Measurements from ENCODE around the gene NAA35. TPM values are rescaled to one million over a fixed set of nuclear protein-coding genes. Genes with fewer than 3 reads are reported as not detected.

NAA35 gene
- total and polyA plus RNA-seq, 7 experiments from 2014 or later = 14.4 to 28.6 (median 23.4) TPM

- DNase-seq (no peak), ATAC-seq (no peak)
- ChIA-PET POLR2A (no interaction called here), CTCF (no interaction called here)
- no peak overlapping the region for H3K4me3 Mint-ChIP-seq
- no peaks in the 10 kb centered on the region for H3K4me1 ChIP-seq (ENCODE audit: control insufficient read depth in 2 of 2, insufficient read depth in 2 of 2, low read length in 2 of 2)
- intact Hi-C loops (cut with micrococcal nuclease) = no loop called here
- peaks cover 0 to 15% (median 12%) of the 10 kb centered on the region in 7 donors for H3K4me1 Mint-ChIP-seq
- no peak overlapping the region for H3K27ac ChIP-seq (ENCODE audit: low read depth, low read length)
- no peak overlapping the region for H3K27ac Mint-ChIP-seq
- peaks cover 21 to 68% (median 44%) of the 10 kb centered on the region in 5 donors for H3K36me3 Mint-ChIP-seq
- peaks cover 0 to 18% (median 4%) of the 10 kb centered on the region in 3 experiments for H3K36me3 ChIP-seq (ENCODE audit: control insufficient read depth in 2 of 3, insufficient read depth in 3 of 3, low read length in 3 of 3)
- H3K27me3 Mint-ChIP-seq = no peaks in the 10 kb centered on the region
- peaks cover 0 to 3% (median 0%) of the 10 kb centered on the region in 11 donors for H3K9me3 Mint-ChIP-seq
- no peaks in the 10 kb centered on the region for H3K9me3 ChIP-seq (ENCODE audit: control insufficient read depth in 2 of 3, low read length in 3 of 3)
- no peak overlapping the region for H3K4me3 ChIP-seq (ENCODE audit: low read length)
- H3K27me3 ChIP-seq (ENCODE audit: control insufficient read depth in 2 of 2, insufficient read depth in 2 of 2, low read length in 2 of 2) = no peaks in the 10 kb centered on the region
Observed at GRCh38 chr9:85995599-85995998, 54.7 kb downstream of the NAA35 start.

- Mint-ChIP-seq H3K9me3 (peaks cover 0 to 16% (median 6%) of the 10 kb centered on the region in 11 donors), H3K36me3 (peaks cover 29 to 86% (median 69%) of the 10 kb centered on the region in 5 donors), H3K4me3 (no peak overlapping the region), H3K4me1 (peaks cover 0 to 9% (median 0%) of the 10 kb centered on the region in 7 donors), H3K27me3 (no peaks in the 10 kb centered on the region), H3K27ac (no peak overlapping the region)
- no peak overlapping the region for H3K27ac ChIP-seq (ENCODE audit: low read depth, low read length)
- no peak overlapping the region for H3K4me3 ChIP-seq (ENCODE audit: low read length)
- no peaks in the 10 kb centered on the region for H3K27me3 ChIP-seq (ENCODE audit: control insufficient read depth in 2 of 2, insufficient read depth in 2 of 2, low read length in 2 of 2)
- H3K9me3 ChIP-seq (ENCODE audit: control insufficient read depth in 2 of 3, low read length in 3 of 3) = no peaks in the 10 kb centered on the region
- DNase-seq = no peak
- ChIA-PET CTCF (no interaction called here), POLR2A (no interaction called here)
- no peak for ATAC-seq
- peaks cover 14 to 36% (median 15%) of the 10 kb centered on the region in 3 experiments for H3K36me3 ChIP-seq (ENCODE audit: control insufficient read depth in 2 of 3, insufficient read depth in 3 of 3, low read length in 3 of 3)
- intact Hi-C loops (cut with micrococcal nuclease) = no loop called here
- H3K4me1 ChIP-seq (ENCODE audit: control insufficient read depth in 2 of 2, insufficient read depth in 2 of 2, low read length in 2 of 2) = no peaks in the 10 kb centered on the region
Observed at GRCh38 chr9:86005253-86005775, 64.4 kb downstream of the NAA35 start.

- no peak overlapping the region for H3K27ac ChIP-seq (ENCODE audit: low read depth, low read length)
- Mint-ChIP-seq H3K9me3 (peaks cover 0 to 10% (median 4%) of the 10 kb centered on the region in 11 donors), H3K36me3 (peaks cover 14 to 64% (median 41%) of the 10 kb centered on the region in 5 donors), H3K27ac (peak overlapping the region in 1 of 9 donors; percentile 50), H3K27me3 (no peaks in the 10 kb centered on the region), H3K4me3 (no peak overlapping the region), H3K4me1 (no peaks in the 10 kb centered on the region)
- DNase-seq (no peak), ATAC-seq (no peak)
- intact Hi-C loops (cut with micrococcal nuclease) = no loop called here
- POLR2A ChIA-PET = no interaction called here
- no peaks in the 10 kb centered on the region for H3K9me3 ChIP-seq (ENCODE audit: control insufficient read depth in 2 of 3, low read length in 3 of 3)
- no peak overlapping the region for H3K4me3 ChIP-seq (ENCODE audit: low read length)
- no peaks in the 10 kb centered on the region for H3K27me3 ChIP-seq (ENCODE audit: control insufficient read depth in 2 of 2, insufficient read depth in 2 of 2, low read length in 2 of 2)
- H3K4me1 ChIP-seq (ENCODE audit: control insufficient read depth in 2 of 2, insufficient read depth in 2 of 2, low read length in 2 of 2) = no peaks in the 10 kb centered on the region
- peaks cover 20 to 38% (median 21%) of the 10 kb centered on the region in 3 experiments for H3K36me3 ChIP-seq (ENCODE audit: control insufficient read depth in 2 of 3, insufficient read depth in 3 of 3, low read length in 3 of 3)
- CTCF ChIA-PET = no interaction called here
Observed at GRCh38 chr9:86009133-86009532, 68.2 kb downstream of the NAA35 start.

- no peaks in the 10 kb centered on the region for H3K27me3 ChIP-seq (ENCODE audit: control insufficient read depth in 2 of 2, insufficient read depth in 2 of 2, low read length in 2 of 2)
- POLR2A ChIA-PET = no interaction called here
- no peaks in the 10 kb centered on the region for H3K4me1 ChIP-seq (ENCODE audit: control insufficient read depth in 2 of 2, insufficient read depth in 2 of 2, low read length in 2 of 2)
- no peak overlapping the region for H3K27ac ChIP-seq (ENCODE audit: low read depth, low read length)
- H3K4me1 Mint-ChIP-seq = peaks cover 2 to 37% (median 21%) of the 10 kb centered on the region in 7 donors
- CTCF ChIA-PET = no interaction called here
- peaks cover 30 to 88% (median 77%) of the 10 kb centered on the region in 5 donors for H3K36me3 Mint-ChIP-seq
- H3K9me3 ChIP-seq (ENCODE audit: control insufficient read depth in 2 of 3, low read length in 3 of 3) = no peaks in the 10 kb centered on the region
- no peak overlapping the region for H3K4me3 Mint-ChIP-seq
- peaks cover 0 to 6% (median 0%) of the 10 kb centered on the region in 11 donors for H3K9me3 Mint-ChIP-seq
- DNase-seq (no peak), ATAC-seq (no peak)
- H3K4me3 ChIP-seq (ENCODE audit: low read length) = no peak overlapping the region
- intact Hi-C loops (cut with micrococcal nuclease) = no loop called here
- peaks cover 10 to 49% (median 10%) of the 10 kb centered on the region in 3 experiments for H3K36me3 ChIP-seq (ENCODE audit: control insufficient read depth in 2 of 3, insufficient read depth in 3 of 3, low read length in 3 of 3)
- H3K27ac Mint-ChIP-seq = peak overlapping the region in 6 of 9 donors; percentile 54 to 88 (median 65)
- H3K27me3 Mint-ChIP-seq = no peaks in the 10 kb centered on the region
Observed at GRCh38 chr9:86020731-86021130, 79.8 kb downstream of the NAA35 start.

- no peak for DNase-seq
- no peaks in the 10 kb centered on the region for H3K27me3 Mint-ChIP-seq
- no peak overlapping the region for H3K4me3 Mint-ChIP-seq
- H3K4me1 Mint-ChIP-seq = peaks cover 2 to 37% (median 21%) of the 10 kb centered on the region in 7 donors
- no peaks in the 10 kb centered on the region for H3K4me1 ChIP-seq (ENCODE audit: control insufficient read depth in 2 of 2, insufficient read depth in 2 of 2, low read length in 2 of 2)
- peaks cover 34 to 92% (median 81%) of the 10 kb centered on the region in 5 donors for H3K36me3 Mint-ChIP-seq
- H3K27ac Mint-ChIP-seq = peak overlapping the region in 7 of 9 donors; percentile 13 to 88 (median 54)
- no peaks in the 10 kb centered on the region for H3K27me3 ChIP-seq (ENCODE audit: control insufficient read depth in 2 of 2, insufficient read depth in 2 of 2, low read length in 2 of 2)
- no peaks in the 10 kb centered on the region for H3K9me3 ChIP-seq (ENCODE audit: control insufficient read depth in 2 of 3, low read length in 3 of 3)
- POLR2A ChIA-PET = no interaction called here
- H3K4me3 ChIP-seq (ENCODE audit: low read length) = no peak overlapping the region
- CTCF ChIA-PET = no interaction called here
- peaks cover 0 to 6% (median 0%) of the 10 kb centered on the region in 11 donors for H3K9me3 Mint-ChIP-seq
- intact Hi-C loops (cut with micrococcal nuclease) = no loop called here
- ATAC-seq = no peak
- peaks cover 10 to 54% (median 10%) of the 10 kb centered on the region in 3 experiments for H3K36me3 ChIP-seq (ENCODE audit: control insufficient read depth in 2 of 3, insufficient read depth in 3 of 3, low read length in 3 of 3)
- no peak overlapping the region for H3K27ac ChIP-seq (ENCODE audit: low read depth, low read length)
Observed at GRCh38 chr9:86021166-86021565, 80.2 kb downstream of the NAA35 start.

- CTCF ChIA-PET = no interaction called here
- peaks cover 0 to 8% (median 0%) of the 10 kb centered on the region in 11 donors for H3K9me3 Mint-ChIP-seq
- POLR2A ChIA-PET = no interaction called here
- H3K4me1 Mint-ChIP-seq = peaks cover 2 to 37% (median 21%) of the 10 kb centered on the region in 7 donors
- Histone ChIP-seq H3K27ac (ENCODE audit: low read depth, low read length) (peak overlapping the region; percentile 58), H3K9me3 (ENCODE audit: control insufficient read depth in 2 of 3, low read length in 3 of 3) (no peaks in the 10 kb centered on the region), H3K27me3 (ENCODE audit: control insufficient read depth in 2 of 2, insufficient read depth in 2 of 2, low read length in 2 of 2) (no peaks in the 10 kb centered on the region), H3K36me3 (ENCODE audit: control insufficient read depth in 2 of 3, insufficient read depth in 3 of 3, low read length in 3 of 3) (peaks cover 7 to 56% (median 10%) of the 10 kb centered on the region in 3 experiments), H3K4me3 (ENCODE audit: low read length) (no peak overlapping the region), H3K4me1 (ENCODE audit: control insufficient read depth in 2 of 2, insufficient read depth in 2 of 2, low read length in 2 of 2) (no peaks in the 10 kb centered on the region)
- peak overlapping the region in 4 of 10 donors; percentile 0 to 46 (median 24) for H3K4me3 Mint-ChIP-seq
- intact Hi-C loops (cut with micrococcal nuclease) = no loop called here
- DNase-seq (peak in 2 of 9 donors; percentile 1 to 4), ATAC-seq (peak; percentile 24)
- peak overlapping the region; percentile 0 to 88 (median 57) for H3K27ac Mint-ChIP-seq
- peaks cover 33 to 93% (median 83%) of the 10 kb centered on the region in 5 donors for H3K36me3 Mint-ChIP-seq
- H3K27me3 Mint-ChIP-seq = no peaks in the 10 kb centered on the region
Observed at GRCh38 chr9:86022687-86023266, 81.8 kb downstream of the NAA35 start.

GRCh38 chr9:86027767-86028166 lies 86.8 kb downstream of the NAA35 start:
- Mint-ChIP-seq H3K36me3 (peaks cover 16 to 72% (median 61%) of the 10 kb centered on the region in 5 donors), H3K9me3 (peaks cover 0 to 31% (median 8%) of the 10 kb centered on the region in 11 donors)
- POLR2A ChIA-PET = no interaction called here

More at GRCh38 chr9:86027767-86028166, 86.8 kb downstream of the NAA35 start:
- DNase-seq (no peak), ATAC-seq (no peak)
- Histone ChIP-seq H3K4me3 (ENCODE audit: low read length) (no peak overlapping the region), H3K27ac (ENCODE audit: low read depth, low read length) (no peak overlapping the region), H3K27me3 (ENCODE audit: control insufficient read depth in 2 of 2, insufficient read depth in 2 of 2, low read length in 2 of 2) (no peaks in the 10 kb centered on the region), H3K36me3 (ENCODE audit: control insufficient read depth in 2 of 3, insufficient read depth in 3 of 3, low read length in 3 of 3) (peaks cover 0 to 40% (median 0%) of the 10 kb centered on the region in 3 experiments), H3K9me3 (ENCODE audit: control insufficient read depth in 2 of 3, low read length in 3 of 3) (no peaks in the 10 kb centered on the region), H3K4me1 (ENCODE audit: control insufficient read depth in 2 of 2, insufficient read depth in 2 of 2, low read length in 2 of 2) (no peaks in the 10 kb centered on the region)
- intact Hi-C loops (cut with micrococcal nuclease) = no loop called here
- H3K27ac Mint-ChIP-seq = no peak overlapping the region
- H3K4me1 Mint-ChIP-seq = peaks cover 1 to 9% (median 6%) of the 10 kb centered on the region in 7 donors
- H3K27me3 Mint-ChIP-seq = no peaks in the 10 kb centered on the region
- H3K4me3 Mint-ChIP-seq = no peak overlapping the region
- CTCF ChIA-PET = no interaction called here
